ENCODE results near the gene TAB3. TPM values are rescaled to one million over a fixed set of nuclear protein-coding genes. Genes with fewer than 3 reads are reported as not detected.
A peak's percentile ranks its signal among the peaks of the same experiment; 100 is the strongest.

TAB3 gene
- total RNA-seq, 1 donor from 2014 or later = 12.6 TPM

GRCh38 chrX:30864383-30864785, 24.7 kb downstream of the TAB3 start:
- Histone ChIP-seq H3K36me3 (peaks cover 6% of the 10 kb centered on the region), H3K4me1 (no peaks in the 10 kb centered on the region), H3K9me3 (replicated peaks) (no peaks in the 10 kb centered on the region), H3K27me3 (ENCODE audit: low read depth) (no peaks in the 10 kb centered on the region), H3K4me3 (no peak overlapping the region), H3K27ac (replicated peaks) (peak overlapping the region; percentile 16)
- DNase-seq = no peak
- intact Hi-C loops (cut with micrococcal nuclease) = no loop called here
- TF ChIP-seq CTCF (IDR thresholded peaks at IDR 0.05; ENCODE audit: borderline replicate concordance) = no peak

- Histone ChIP-seq H3K4me1 (no peaks in the 10 kb centered on the region), H3K27me3 (ENCODE audit: low read depth) (no peaks in the 10 kb centered on the region), H3K36me3 (peaks cover 6% of the 10 kb centered on the region), H3K9me3 (replicated peaks) (no peaks in the 10 kb centered on the region), H3K4me3 (no peak overlapping the region), H3K27ac (replicated peaks) (peak overlapping the region; percentile 16)
- no peak for TF ChIP-seq CTCF (IDR thresholded peaks at IDR 0.05; ENCODE audit: borderline replicate concordance)
- peak; percentile 22 for DNase-seq
- intact Hi-C loops (cut with micrococcal nuclease) = no loop called here
Measured at GRCh38 chrX:30863974-30864373, 25.1 kb downstream of the TAB3 start.

- no peak for TF ChIP-seq CTCF (IDR thresholded peaks at IDR 0.05; ENCODE audit: borderline replicate concordance)
- H3K9me3 ChIP-seq (replicated peaks) = no peaks in the 10 kb centered on the region
- no peak overlapping the region for H3K27ac ChIP-seq (replicated peaks)
- no peaks in the 10 kb centered on the region for H3K4me1 ChIP-seq
- DNase-seq = no peak
- no peaks in the 10 kb centered on the region for H3K27me3 ChIP-seq (ENCODE audit: low read depth)
- H3K4me3 ChIP-seq = no peak overlapping the region
- intact Hi-C loops (cut with micrococcal nuclease) = no loop called here
- peaks cover 24% of the 10 kb centered on the region for H3K36me3 ChIP-seq
Measured at GRCh38 chrX:30858098-30858497, 31.0 kb downstream of the TAB3 start.

- Histone ChIP-seq H3K4me3 (no peak overlapping the region), H3K9me3 (replicated peaks) (no peaks in the 10 kb centered on the region), H3K27me3 (ENCODE audit: low read depth) (no peaks in the 10 kb centered on the region), H3K36me3 (peaks cover 17% of the 10 kb centered on the region), H3K27ac (replicated peaks) (no peak overlapping the region), H3K4me1 (no peaks in the 10 kb centered on the region)
- intact Hi-C loops (cut with micrococcal nuclease) = no loop called here
- no peak for TF ChIP-seq CTCF (IDR thresholded peaks at IDR 0.05; ENCODE audit: borderline replicate concordance)
- DNase-seq = no peak
Measured at GRCh38 chrX:30851449-30851848, 37.6 kb downstream of the TAB3 start.

GRCh38 chrX:30835373-30835772, 53.7 kb downstream of the TAB3 start:
- Histone ChIP-seq H3K4me3 (no peak overlapping the region), H3K27me3 (ENCODE audit: low read depth) (no peaks in the 10 kb centered on the region), H3K36me3 (peaks cover 52% of the 10 kb centered on the region), H3K4me1 (no peaks in the 10 kb centered on the region), H3K9me3 (replicated peaks) (no peaks in the 10 kb centered on the region), H3K27ac (replicated peaks) (no peak overlapping the region)
- intact Hi-C loops (cut with micrococcal nuclease) = no loop called here
- no peak for DNase-seq
- TF ChIP-seq CTCF (IDR thresholded peaks at IDR 0.05; ENCODE audit: borderline replicate concordance) = no peak

- intact Hi-C loops (cut with micrococcal nuclease) = no loop called here
- no peak for DNase-seq
- H3K36me3 ChIP-seq = peaks cover 48% of the 10 kb centered on the region
- no peaks in the 10 kb centered on the region for H3K27me3 ChIP-seq (ENCODE audit: low read depth)
- no peaks in the 10 kb centered on the region for H3K9me3 ChIP-seq (replicated peaks)
- no peak overlapping the region for H3K27ac ChIP-seq (replicated peaks)
- no peak overlapping the region for H3K4me3 ChIP-seq
- TF ChIP-seq CTCF (IDR thresholded peaks at IDR 0.05; ENCODE audit: borderline replicate concordance) = no peak
- no peaks in the 10 kb centered on the region for H3K4me1 ChIP-seq
Measured at GRCh38 chrX:30833896-30834295, 55.2 kb downstream of the TAB3 start.
